ENCODE results near the gene LGR6. TPM values are rescaled to one million over a fixed set of nuclear protein-coding genes. Genes with fewer than 3 reads are reported as not detected.

Gene LGR6
- total and polyA plus RNA-seq, 2 experiments from 2014 or later = 0.66 to 0.89 TPM

DNA sequence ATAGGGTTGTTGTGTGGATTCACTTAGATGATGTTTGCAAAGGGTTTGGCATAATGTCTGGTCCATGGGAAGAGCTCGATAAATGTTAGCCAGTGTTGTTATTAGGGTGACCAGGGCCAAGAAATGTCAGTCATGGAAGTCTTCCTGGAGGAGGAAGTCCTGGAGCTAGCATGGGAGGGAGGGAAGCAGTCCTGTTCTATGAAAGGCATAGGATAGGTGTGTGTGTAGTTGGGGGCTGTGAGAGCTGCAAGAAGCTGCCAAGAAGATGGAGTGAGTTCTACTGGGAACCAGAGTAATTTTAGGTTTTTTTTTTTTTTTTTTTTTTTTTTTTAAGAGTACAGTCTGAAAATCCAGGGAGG lies 4.7 kb downstream of the LGR6 start (continued):
- TF ChIP-seq, protein P1, sequence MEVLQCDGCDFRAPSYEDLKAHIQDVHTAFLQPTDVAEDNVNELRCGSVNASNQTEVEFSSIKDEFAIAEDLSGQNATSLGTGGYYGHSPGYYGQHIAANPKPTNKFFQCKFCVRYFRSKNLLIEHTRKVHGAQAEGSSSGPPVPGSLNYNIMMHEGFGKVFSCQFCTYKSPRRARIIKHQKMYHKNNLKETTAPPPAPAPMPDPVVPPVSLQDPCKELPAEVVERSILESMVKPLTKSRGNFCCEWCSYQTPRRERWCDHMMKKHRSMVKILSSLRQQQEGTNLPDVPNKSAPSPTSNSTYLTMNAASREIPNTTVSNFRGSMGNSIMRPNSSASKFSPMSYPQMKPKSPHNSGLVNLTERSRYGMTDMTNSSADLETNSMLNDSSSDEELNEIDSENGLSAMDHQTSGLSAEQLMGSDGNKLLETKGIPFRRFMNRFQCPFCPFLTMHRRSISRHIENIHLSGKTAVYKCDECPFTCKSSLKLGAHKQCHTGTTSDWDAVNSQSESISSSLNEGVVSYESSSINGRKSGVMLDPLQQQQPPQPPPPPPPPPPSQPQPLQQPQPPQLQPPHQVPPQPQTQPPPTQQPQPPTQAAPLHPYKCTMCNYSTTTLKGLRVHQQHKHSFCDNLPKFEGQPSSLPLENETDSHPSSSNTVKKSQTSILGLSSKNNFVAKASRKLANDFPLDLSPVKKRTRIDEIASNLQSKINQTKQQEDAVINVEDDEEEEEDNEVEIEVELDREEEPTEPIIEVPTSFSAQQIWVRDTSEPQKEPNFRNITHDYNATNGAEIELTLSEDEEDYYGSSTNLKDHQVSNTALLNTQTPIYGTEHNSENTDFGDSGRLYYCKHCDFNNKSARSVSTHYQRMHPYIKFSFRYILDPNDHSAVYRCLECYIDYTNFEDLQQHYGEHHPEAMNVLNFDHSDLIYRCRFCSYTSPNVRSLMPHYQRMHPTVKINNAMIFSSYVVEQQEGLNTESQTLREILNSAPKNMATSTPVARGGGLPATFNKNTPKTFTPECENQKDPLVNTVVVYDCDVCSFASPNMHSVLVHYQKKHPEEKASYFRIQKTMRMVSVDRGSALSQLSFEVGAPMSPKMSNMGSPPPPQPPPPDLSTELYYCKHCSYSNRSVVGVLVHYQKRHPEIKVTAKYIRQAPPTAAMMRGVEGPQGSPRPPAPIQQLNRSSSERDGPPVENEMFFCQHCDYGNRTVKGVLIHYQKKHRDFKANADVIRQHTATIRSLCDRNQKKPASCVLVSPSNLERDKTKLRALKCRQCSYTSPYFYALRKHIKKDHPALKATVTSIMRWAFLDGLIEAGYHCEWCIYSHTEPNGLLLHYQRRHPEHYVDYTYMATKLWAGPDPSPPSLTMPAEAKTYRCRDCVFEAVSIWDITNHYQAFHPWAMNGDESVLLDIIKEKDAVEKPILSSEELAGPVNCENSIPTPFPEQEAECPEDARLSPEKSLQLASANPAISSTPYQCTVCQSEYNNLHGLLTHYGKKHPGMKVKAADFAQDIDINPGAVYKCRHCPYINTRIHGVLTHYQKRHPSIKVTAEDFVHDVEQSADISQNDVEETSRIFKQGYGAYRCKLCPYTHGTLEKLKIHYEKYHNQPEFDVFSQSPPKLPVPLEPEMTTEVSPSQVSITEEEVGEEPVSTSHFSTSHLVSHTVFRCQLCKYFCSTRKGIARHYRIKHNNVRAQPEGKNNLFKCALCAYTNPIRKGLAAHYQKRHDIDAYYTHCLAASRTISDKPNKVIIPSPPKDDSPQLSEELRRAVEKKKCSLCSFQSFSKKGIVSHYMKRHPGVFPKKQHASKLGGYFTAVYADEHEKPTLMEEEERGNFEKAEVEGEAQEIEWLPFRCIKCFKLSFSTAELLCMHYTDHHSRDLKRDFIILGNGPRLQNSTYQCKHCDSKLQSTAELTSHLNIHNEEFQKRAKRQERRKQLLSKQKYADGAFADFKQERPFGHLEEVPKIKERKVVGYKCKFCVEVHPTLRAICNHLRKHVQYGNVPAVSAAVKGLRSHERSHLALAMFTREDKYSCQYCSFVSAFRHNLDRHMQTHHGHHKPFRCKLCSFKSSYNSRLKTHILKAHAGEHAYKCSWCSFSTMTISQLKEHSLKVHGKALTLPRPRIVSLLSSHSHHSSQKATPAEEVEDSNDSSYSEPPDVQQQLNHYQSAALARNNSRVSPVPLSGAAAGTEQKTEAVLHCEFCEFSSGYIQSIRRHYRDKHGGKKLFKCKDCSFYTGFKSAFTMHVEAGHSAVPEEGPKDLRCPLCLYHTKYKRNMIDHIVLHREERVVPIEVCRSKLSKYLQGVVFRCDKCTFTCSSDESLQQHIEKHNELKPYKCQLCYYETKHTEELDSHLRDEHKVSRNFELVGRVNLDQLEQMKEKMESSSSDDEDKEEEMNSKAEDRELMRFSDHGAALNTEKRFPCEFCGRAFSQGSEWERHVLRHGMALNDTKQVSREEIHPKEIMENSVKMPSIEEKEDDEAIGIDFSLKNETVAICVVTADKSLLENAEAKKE (CRISPR knock-in tag; IDR thresholded peaks at IDR 0.05) = no peak

DNA sequence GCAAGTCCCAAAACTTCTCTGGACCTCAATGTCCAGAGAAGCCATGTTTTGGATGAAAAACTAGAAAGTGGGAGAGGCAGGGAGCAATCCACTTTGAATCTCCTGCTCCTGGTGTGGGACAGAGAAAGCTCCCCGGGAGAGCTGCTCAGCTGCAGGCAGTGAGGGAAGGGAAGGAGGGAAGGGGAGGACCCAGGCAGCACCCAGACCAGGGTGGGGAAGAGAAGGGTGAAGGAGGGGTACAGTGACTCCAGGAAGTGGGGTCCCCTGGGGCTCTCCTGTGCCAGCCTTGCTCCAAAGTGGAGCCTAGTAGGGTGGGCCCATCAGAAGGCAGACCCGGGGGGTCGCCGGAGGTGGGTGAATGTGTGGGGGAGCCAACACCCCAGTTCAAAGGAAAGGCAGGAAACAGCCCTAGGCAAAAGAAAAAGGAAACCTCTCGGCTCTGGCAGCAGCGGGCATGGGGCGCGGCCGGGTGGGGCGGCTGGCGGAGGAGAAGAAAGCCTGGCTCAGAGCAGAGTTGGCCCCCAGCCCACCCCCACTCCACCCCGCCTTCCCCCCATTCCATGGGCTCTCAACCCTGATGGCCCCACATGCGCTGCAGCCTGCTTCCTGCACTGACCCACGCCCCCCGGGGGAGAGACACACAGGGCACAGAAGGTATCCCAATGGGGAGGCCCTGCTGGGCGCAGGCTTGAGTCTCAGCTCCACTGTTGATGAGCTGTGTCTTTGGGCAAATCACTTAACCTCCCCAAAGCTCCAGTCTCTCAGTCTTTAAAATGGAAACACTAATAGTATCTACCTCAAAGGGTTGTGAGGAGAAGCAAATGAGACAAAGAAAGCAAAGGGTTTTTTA lies 5.7 kb downstream of the LGR6 start:
- DNase-seq (ENCODE audit: low spot score) (no peak), ATAC-seq (no peak)
- Mint-ChIP-seq H3K36me3 (ENCODE audit: low read depth) (no peaks in the 10 kb centered on the region), H3K4me3 (no peak overlapping the region), H3K9me3 (no peaks in the 10 kb centered on the region), H3K27me3 (ENCODE audit: insufficient read depth, low read depth, poor library complexity) (peaks cover 26% of the 10 kb centered on the region), H3K27ac (no peak overlapping the region), H3K4me1 (peaks cover 3% of the 10 kb centered on the region; the same call in 1 of the 3 replicates)
- TF ChIP-seq, protein P2, sequence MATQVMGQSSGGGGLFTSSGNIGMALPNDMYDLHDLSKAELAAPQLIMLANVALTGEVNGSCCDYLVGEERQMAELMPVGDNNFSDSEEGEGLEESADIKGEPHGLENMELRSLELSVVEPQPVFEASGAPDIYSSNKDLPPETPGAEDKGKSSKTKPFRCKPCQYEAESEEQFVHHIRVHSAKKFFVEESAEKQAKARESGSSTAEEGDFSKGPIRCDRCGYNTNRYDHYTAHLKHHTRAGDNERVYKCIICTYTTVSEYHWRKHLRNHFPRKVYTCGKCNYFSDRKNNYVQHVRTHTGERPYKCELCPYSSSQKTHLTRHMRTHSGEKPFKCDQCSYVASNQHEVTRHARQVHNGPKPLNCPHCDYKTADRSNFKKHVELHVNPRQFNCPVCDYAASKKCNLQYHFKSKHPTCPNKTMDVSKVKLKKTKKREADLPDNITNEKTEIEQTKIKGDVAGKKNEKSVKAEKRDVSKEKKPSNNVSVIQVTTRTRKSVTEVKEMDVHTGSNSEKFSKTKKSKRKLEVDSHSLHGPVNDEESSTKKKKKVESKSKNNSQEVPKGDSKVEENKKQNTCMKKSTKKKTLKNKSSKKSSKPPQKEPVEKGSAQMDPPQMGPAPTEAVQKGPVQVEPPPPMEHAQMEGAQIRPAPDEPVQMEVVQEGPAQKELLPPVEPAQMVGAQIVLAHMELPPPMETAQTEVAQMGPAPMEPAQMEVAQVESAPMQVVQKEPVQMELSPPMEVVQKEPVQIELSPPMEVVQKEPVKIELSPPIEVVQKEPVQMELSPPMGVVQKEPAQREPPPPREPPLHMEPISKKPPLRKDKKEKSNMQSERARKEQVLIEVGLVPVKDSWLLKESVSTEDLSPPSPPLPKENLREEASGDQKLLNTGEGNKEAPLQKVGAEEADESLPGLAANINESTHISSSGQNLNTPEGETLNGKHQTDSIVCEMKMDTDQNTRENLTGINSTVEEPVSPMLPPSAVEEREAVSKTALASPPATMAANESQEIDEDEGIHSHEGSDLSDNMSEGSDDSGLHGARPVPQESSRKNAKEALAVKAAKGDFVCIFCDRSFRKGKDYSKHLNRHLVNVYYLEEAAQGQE (IDR thresholded peaks at IDR 0.05; ENCODE audit: unreplicated experiment) = no peak
- TF ChIP-seq POLR2AphosphoS5 (IDR thresholded peaks at IDR 0.05; ENCODE audit: low read depth) (no peak), ZNF331 (CRISPR knock-in tag; IDR thresholded peaks at IDR 0.05; ENCODE audit: low read depth) (no peak)
- Histone ChIP-seq H3K4me3 (no peak overlapping the region), H3K36me3 (ENCODE audit: insufficient read depth) (no peaks in the 10 kb centered on the region), H3K9me2 (ENCODE audit: insufficient read depth) (no peaks in the 10 kb centered on the region), H3K27ac (ENCODE audit: low read depth) (no peak overlapping the region), H3K4me1 (ENCODE audit: insufficient read depth) (peaks cover 4% of the 10 kb centered on the region; the same call in 1 of the 2 replicates), H3F3A (replicated peaks; ENCODE audit: low read depth) (no peaks in the 10 kb centered on the region), H3K79me2 (replicated peaks; ENCODE audit: insufficient read depth) (no peaks in the 10 kb centered on the region), H4K20me1 (replicated peaks; ENCODE audit: insufficient read depth) (no peaks in the 10 kb centered on the region), H3K27me3 (ENCODE audit: insufficient read depth) (peaks cover 16% of the 10 kb centered on the region), H3K4me2 (no peak overlapping the region), H2AFZ (peak overlapping the region; percentile 49; the same call in 1 of the 2 replicates)

Data from GM23338 (cell line).